ENCODE measurements around the gene PRLH. TPM values are rescaled to one million over a fixed set of nuclear protein-coding genes. Genes with fewer than 3 reads are reported as not detected.

The PRLH gene
- total and polyA plus RNA-seq, 2 donors (not counting 3 experiments of a cell fraction or from before 2014, with no cell fraction given) = not detected

- Histone ChIP-seq H4K20me1 (replicated peaks; ENCODE audit: control insufficient read depth, extremely low read depth, insufficient read depth, low read length) (no peaks in the 10 kb centered on the region), H3K4me3 (replicated peaks in 1 of 3; ENCODE audit: insufficient read depth in 1 of 3, low read depth in 1 of 3, low read length in 3 of 3) (no peak overlapping the region), H3K4me1 (ENCODE audit: control insufficient read depth, extremely low read depth, insufficient read depth, low read length) (peaks cover 29% of the 10 kb centered on the region), H3K9ac (replicated peaks; ENCODE audit: extremely low read depth, insufficient read depth, low read length) (no peak overlapping the region), H3K79me2 (ENCODE audit: control insufficient read depth, insufficient read depth, low read length) (no peaks in the 10 kb centered on the region), H3K4me2 (ENCODE audit: insufficient read depth, low read length) (no peak overlapping the region), H3K27me3 (ENCODE audit: control insufficient read depth in 2 of 2, insufficient read depth in 2 of 2, low read length in 2 of 2) (no peaks in the 10 kb centered on the region), H3K27ac (ENCODE audit: insufficient read depth, low read depth, low read length) (no peak overlapping the region), H3K9me1 (replicated peaks; ENCODE audit: control insufficient read depth, extremely low read depth, insufficient read depth, low read length) (no peaks in the 10 kb centered on the region), H3K9me3 (replicated peaks; ENCODE audit: control insufficient read depth, insufficient read depth, low read length) (no peaks in the 10 kb centered on the region), H2AFZ (ENCODE audit: low read depth, low read length) (no peak overlapping the region), H3K36me3 (ENCODE audit: control insufficient read depth in 2 of 2, extremely low read depth in 1 of 2, insufficient read depth in 2 of 2, low read length in 2 of 2) (no peaks in the 10 kb centered on the region)
- BruUV-seq (replicated peaks) = no TSS peak
- no peak for TF ChIP-seq POLR2A (IDR thresholded peaks at IDR 0.05; ENCODE audit: low read depth, low read length)
- no peak for TF ChIP-seq MYC (IDR thresholded peaks at IDR 0.05; ENCODE audit: low read depth, low read length)
- TF ChIP-seq CTCF (IDR thresholded peaks at IDR 0.05; ENCODE audit: extremely low read depth in 1 of 2, insufficient read depth in 1 of 2, low read depth in 1 of 2, low read length in 2 of 2) = peak in 1 of 2 donors; percentile 25
- TF ChIP-seq FOS (IDR thresholded peaks at IDR 0.05; ENCODE audit: borderline replicate concordance, insufficient read depth, low read length) = no peak
- FAIRE-seq (peak; percentile 64), DNase-seq (ENCODE audit: low read depth, low spot score) (no peak)
- POLR2A ChIA-PET = no interaction called here
- CTCF ChIA-PET = interaction anchor here (1.4 to 6.7 kb wide), 6 partner anchors 15 to 143 kb away, joined by 6 to 61 read pairs (median 18); no protein-coding TSS in a partner anchor
- intact Hi-C loops (cut with micrococcal nuclease) = loop anchor here (2.0 kb wide), 1 partner anchor 91 kb away; no protein-coding TSS in a partner anchor
- dilution Hi-C loops (cut with MboI; ENCODE audit: extremely low pct_ligation_motif_present, low sequenced_read_pairs) = no loop called here
Observed at GRCh38 chr2:237601453-237602116, 35.2 kb downstream of the PRLH start.

GRCh38 chr2:237602409-237602808 lies 36.0 kb downstream of the PRLH start:
- intact Hi-C loops (cut with micrococcal nuclease) (loop anchor here (2.0 kb wide), 1 partner anchor 90 kb away; no protein-coding TSS in a partner anchor), dilution Hi-C loops (cut with MboI; ENCODE audit: extremely low pct_ligation_motif_present, low sequenced_read_pairs) (no loop called here)
- DNase-seq (ENCODE audit: low read depth, low spot score) (no peak), FAIRE-seq (no peak)
- H3K27me3 ChIP-seq (ENCODE audit: control insufficient read depth in 2 of 2, insufficient read depth in 2 of 2, low read length in 2 of 2) = no peaks in the 10 kb centered on the region
- no peaks in the 10 kb centered on the region for H3K36me3 ChIP-seq (ENCODE audit: control insufficient read depth in 2 of 2, extremely low read depth in 1 of 2, insufficient read depth in 2 of 2, low read length in 2 of 2)
- no peaks in the 10 kb centered on the region for H3K9me1 ChIP-seq (replicated peaks; ENCODE audit: control insufficient read depth, extremely low read depth, insufficient read depth, low read length)
- H3K4me2 ChIP-seq (ENCODE audit: insufficient read depth, low read length) = no peak overlapping the region
- H3K9ac ChIP-seq (replicated peaks; ENCODE audit: extremely low read depth, insufficient read depth, low read length) = no peak overlapping the region
- BruUV-seq (replicated peaks) = no TSS peak
- TF ChIP-seq MYC (IDR thresholded peaks at IDR 0.05; ENCODE audit: low read depth, low read length) (no peak), POLR2AphosphoS5 (IDR thresholded peaks at IDR 0.05; ENCODE audit: insufficient read depth, low read depth, low read length) (no peak), MAX (IDR thresholded peaks at IDR 0.05; ENCODE audit: insufficient read depth, insufficient read length) (no peak), CTCF (IDR thresholded peaks at IDR 0.05; ENCODE audit: extremely low read depth in 1 of 2, insufficient read depth in 1 of 2, low read depth in 1 of 2, low read length in 2 of 2) (no peak), JUN (IDR thresholded peaks at IDR 0.05; ENCODE audit: borderline replicate concordance, insufficient read depth, insufficient read length, low read depth) (no peak), GATA2 (IDR thresholded peaks at IDR 0.05; ENCODE audit: insufficient read depth, insufficient read length, low read depth, low read length) (no peak), EZH2 (IDR thresholded peaks at IDR 0.05; ENCODE audit: borderline replicate concordance, low read depth, low read length, severe bottlenecking) (no peak), FOS (IDR thresholded peaks at IDR 0.05; ENCODE audit: borderline replicate concordance, insufficient read depth, low read length) (no peak), POLR2A (IDR thresholded peaks at IDR 0.05; ENCODE audit: low read depth, low read length) (no peak)
- CTCF ChIA-PET = interaction anchor here (0.7 to 6.7 kb wide), 8 partner anchors 12 to 142 kb away, joined by 3 to 61 read pairs (median 14); partner anchors contain the start of gene RAB17
- no peak overlapping the region for H3K4me3 ChIP-seq (replicated peaks in 1 of 3; ENCODE audit: insufficient read depth in 1 of 3, low read depth in 1 of 3, low read length in 3 of 3)
- H3K27ac ChIP-seq (ENCODE audit: insufficient read depth, low read depth, low read length) = no peak overlapping the region
- POLR2A ChIA-PET = no interaction called here
- H3K9me3 ChIP-seq (replicated peaks; ENCODE audit: control insufficient read depth, insufficient read depth, low read length) = no peaks in the 10 kb centered on the region
- peaks cover 29% of the 10 kb centered on the region for H3K4me1 ChIP-seq (ENCODE audit: control insufficient read depth, extremely low read depth, insufficient read depth, low read length)
- H4K20me1 ChIP-seq (replicated peaks; ENCODE audit: control insufficient read depth, extremely low read depth, insufficient read depth, low read length) = no peaks in the 10 kb centered on the region
- no peak overlapping the region for H2AFZ ChIP-seq (ENCODE audit: low read depth, low read length)
- no peaks in the 10 kb centered on the region for H3K79me2 ChIP-seq (ENCODE audit: control insufficient read depth, insufficient read depth, low read length)

Measured in endothelial cell of umbilical vein (primary cell).